Measurements from ENCODE around the gene HMGXB4.

DNA sequence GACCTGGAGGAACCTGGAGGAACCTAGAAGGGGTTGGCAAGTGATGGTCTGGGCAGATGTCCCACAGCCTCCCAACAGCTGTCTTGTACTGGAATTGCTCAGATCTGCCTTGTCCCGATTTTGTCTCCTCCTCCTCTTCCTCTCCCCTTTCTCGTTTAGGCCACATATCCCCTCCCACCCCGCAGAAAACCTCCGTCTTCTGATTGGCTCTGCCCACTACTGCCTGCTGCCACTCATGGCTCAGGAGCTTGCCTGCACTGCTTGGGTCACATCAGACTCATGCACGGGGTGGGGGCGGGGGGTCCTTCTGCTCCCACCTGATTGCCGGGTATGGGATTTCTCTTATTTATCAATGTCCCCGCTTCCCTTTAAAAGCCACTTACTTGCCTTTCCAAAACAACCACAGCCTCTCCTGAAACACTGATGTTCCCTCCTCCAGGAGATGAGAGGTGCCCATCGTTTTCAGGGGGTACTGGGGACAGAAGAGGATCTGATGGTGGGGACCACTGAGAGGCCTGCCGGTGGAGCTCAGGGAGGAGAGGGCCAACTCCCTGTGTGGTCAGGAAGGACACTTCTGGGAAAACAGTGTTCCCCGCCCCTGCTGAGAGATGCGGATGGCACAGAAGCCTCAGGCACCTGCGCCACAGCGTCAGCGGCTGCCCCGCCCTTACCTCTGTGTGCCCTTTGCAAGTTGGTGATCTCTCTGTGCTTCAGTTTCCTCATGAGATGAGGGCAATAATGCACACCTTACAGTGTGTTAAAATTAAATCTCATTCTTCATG lies 57.1 kb downstream of the HMGXB4 start:
- TF ChIP-seq, protein P1, sequence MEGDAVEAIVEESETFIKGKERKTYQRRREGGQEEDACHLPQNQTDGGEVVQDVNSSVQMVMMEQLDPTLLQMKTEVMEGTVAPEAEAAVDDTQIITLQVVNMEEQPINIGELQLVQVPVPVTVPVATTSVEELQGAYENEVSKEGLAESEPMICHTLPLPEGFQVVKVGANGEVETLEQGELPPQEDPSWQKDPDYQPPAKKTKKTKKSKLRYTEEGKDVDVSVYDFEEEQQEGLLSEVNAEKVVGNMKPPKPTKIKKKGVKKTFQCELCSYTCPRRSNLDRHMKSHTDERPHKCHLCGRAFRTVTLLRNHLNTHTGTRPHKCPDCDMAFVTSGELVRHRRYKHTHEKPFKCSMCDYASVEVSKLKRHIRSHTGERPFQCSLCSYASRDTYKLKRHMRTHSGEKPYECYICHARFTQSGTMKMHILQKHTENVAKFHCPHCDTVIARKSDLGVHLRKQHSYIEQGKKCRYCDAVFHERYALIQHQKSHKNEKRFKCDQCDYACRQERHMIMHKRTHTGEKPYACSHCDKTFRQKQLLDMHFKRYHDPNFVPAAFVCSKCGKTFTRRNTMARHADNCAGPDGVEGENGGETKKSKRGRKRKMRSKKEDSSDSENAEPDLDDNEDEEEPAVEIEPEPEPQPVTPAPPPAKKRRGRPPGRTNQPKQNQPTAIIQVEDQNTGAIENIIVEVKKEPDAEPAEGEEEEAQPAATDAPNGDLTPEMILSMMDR (IDR thresholded peaks at IDR 0.05; ENCODE audit: low read depth, low read length, poor library complexity, severe bottlenecking): no peak
- no peak for TF ChIP-seq EZH2phosphoT487 (IDR thresholded peaks at IDR 0.05; ENCODE audit: borderline replicate concordance, low read length)

All from DOHH2 (cell line).